Tibial nerve (tissue), 4 donors: ENCODE results near the gene CEACAM16. TPM values are rescaled to one million over a fixed set of nuclear protein-coding genes. Genes with fewer than 3 reads are reported as not detected.
"Not testable (repeated sequence)": the region's sequence is repeated elsewhere in the genome, so short reads cannot be mapped to it uniquely, and the experiment has no call there.

ENCODE experiments used
- DNase-seq, 2 donors: peaks; one replicate each; pipeline ENCODE4 v3.0.0-alpha.2; 2019; ENCODE audit warnings: low spot score in 2 of 2
- H3K27ac ChIP-seq, 4 donors: fragments of 200-600 bp; sonication (generic) in 3 of 4; one replicate each; pipeline ENCODE4 v1.5.1; 2017 to 2019; ENCODE audit warnings: mild to moderate bottlenecking in 1 of 4
- H3K27me3 ChIP-seq, 2 donors: fragments of 200-600 bp; sonication (generic) in 1 of 2; one replicate each; pipeline versions ENCODE4 v1.5.1 to v1.6.0; 2017 to 2019
- H3K36me3 ChIP-seq, 3 donors: fragments of 200-600 bp; sonication (generic); one replicate each; pipeline ENCODE4 v1.5.1; 2018 to 2019
- H3K4me1 ChIP-seq, 4 donors: fragments of 200-600 bp; sonication (generic) in 3 of 4; one replicate each; pipeline ENCODE4 v1.5.1; 2017 to 2019
- H3K4me3 ChIP-seq, 4 donors: fragments of 200-600 bp; sonication (generic) in 3 of 4; one replicate each; pipeline ENCODE4 v1.5.1; 2017 to 2019; ENCODE audit warnings: mild to moderate bottlenecking in 1 of 4, moderate library complexity in 1 of 4
- H3K9me3 ChIP-seq, 4 donors: fragments of 200-600 bp; sonication (generic) in 3 of 4; one replicate each; pipeline ENCODE4 v1.5.1; 2017 to 2019
- CTCF ChIP-seq, 5 experiments: fragments of 200-600 bp in 3 of 5; fragments of 450-650 bp in 2 of 5; sonication (generic) in 3 of 5; IDR thresholded peaks; one replicate each; pipeline ENCODE4 v1.5.1; 2016 to 2019; ENCODE audit warnings: antibody characterized with exemption in 5 of 5, mild to moderate bottlenecking in 3 of 5, moderate library complexity in 2 of 5
- EP300 ChIP-seq, 2 donors: sonication (generic); formaldehyde crosslinking; IDR thresholded peaks; one replicate each; pipeline ENCODE4 v1.6.1; 2017; ENCODE audit warnings: antibody characterized with exemption in 2 of 2, mild to moderate bottlenecking in 1 of 2
- POLR2A ChIP-seq, 2 donors: fragments of 450-650 bp; IDR thresholded peaks; one replicate each; pipeline ENCODE4 v1.6.1; 2017; ENCODE audit warnings: antibody characterized with exemption in 2 of 2, mild to moderate bottlenecking in 2 of 2, moderate library complexity in 2 of 2
- WGBS, 2 donors: methylation state at CpG; one replicate each; pipeline ENCODE4 v1.1.5; 2018; 5-methylcytosine and 5-hydroxymethylcytosine counted together
- total RNA-seq, 4 donors: library from RNA; depleted of rRNA; stranded (reverse); fragments of >200 nt; gene quantifications; one replicate each; pipeline ENCODE4 v1.1.0, GENCODE V29; 2016

The CEACAM16 gene
- total RNA-seq, 4 donors from 2014 or later = not detected

- WGBS, 2 donors = 83 to 87% methylated on average over 7 to 8 of the region's 9 CpGs
- H3K4me1 ChIP-seq = peaks cover 0 to 9% (median 0%) of the 10 kb centered on the region in 4 donors
- H3K27me3 ChIP-seq = no peaks in the 10 kb centered on the region
- no peak overlapping the region for H3K27ac ChIP-seq
- H3K4me3 ChIP-seq = no peak overlapping the region
- H3K9me3 ChIP-seq = no peaks in the 10 kb centered on the region
- TF ChIP-seq POLR2A (IDR thresholded peaks at IDR 0.05) (no peak), EP300 (IDR thresholded peaks at IDR 0.05) (no peak), CTCF (IDR thresholded peaks at IDR 0.05) (no peak)
- no peak for DNase-seq
- H3K36me3 ChIP-seq = peaks cover 0 to 52% (median 0%) of the 10 kb centered on the region in 3 donors
Measured at GRCh38 chr19:44683434-44684210, 15.3 kb upstream of the CEACAM16 start.

GRCh38 chr19:44684396-44684795 lies 14.6 kb upstream of the CEACAM16 start:
- Histone ChIP-seq H3K4me1 (peaks cover 0 to 14% (median 0%) of the 10 kb centered on the region in 4 donors), H3K36me3 (peaks cover 0 to 44% (median 0%) of the 10 kb centered on the region in 3 donors)
- not testable (repeated sequence) for H3K9me3 ChIP-seq, DNase-seq, H3K4me3 ChIP-seq, H3K27me3 ChIP-seq, H3K27ac ChIP-seq
- WGBS, 2 donors = 84 to 95% methylated on average over 3 of the region's 3 CpGs

GRCh38 chr19:44684892-44685863 lies 13.8 kb upstream of the CEACAM16 start:
- H3K4me1 ChIP-seq = peaks cover 0 to 18% (median 0%) of the 10 kb centered on the region in 4 donors
- 39 to 44% methylated on average over 25 of the region's 25 CpGs for WGBS, 2 donors
- DNase-seq = no peak
- H3K36me3 ChIP-seq = peaks cover 0 to 36% (median 0%) of the 10 kb centered on the region in 3 donors
- H3K9me3 ChIP-seq = no peaks in the 10 kb centered on the region
- H3K27ac ChIP-seq = peak overlapping the region in 1 of 4 donors; percentile 8
- peak in 1 of 2 donors; percentile 37 for TF ChIP-seq EP300 (IDR thresholded peaks at IDR 0.05)
- TF ChIP-seq CTCF (IDR thresholded peaks at IDR 0.05) = no peak
- H3K27me3 ChIP-seq = no peaks in the 10 kb centered on the region
- H3K4me3 ChIP-seq = no peak overlapping the region

GRCh38 chr19:44685877-44686276 lies 13.1 kb upstream of the CEACAM16 start:
- Histone ChIP-seq H3K4me3 (no peak overlapping the region), H3K9me3 (no peaks in the 10 kb centered on the region), H3K36me3 (peaks cover 0 to 29% (median 0%) of the 10 kb centered on the region in 3 donors), H3K27me3 (no peaks in the 10 kb centered on the region), H3K27ac (no peak overlapping the region), H3K4me1 (peaks cover 0 to 18% (median 0%) of the 10 kb centered on the region in 4 donors)
- TF ChIP-seq CTCF (IDR thresholded peaks at IDR 0.05) (no peak), EP300 (IDR thresholded peaks at IDR 0.05) (no peak), POLR2A (IDR thresholded peaks at IDR 0.05) (no peak)
- 63 to 75% methylated on average over 4 of the region's 4 CpGs for whole genome bisulfite sequencing, 2 donors
- DNase-seq = no peak

GRCh38 chr19:44686896-44687295 lies 12.1 kb upstream of the CEACAM16 start:
- DNase-seq = no peak
- Histone ChIP-seq H3K36me3 (peaks cover 0 to 19% (median 0%) of the 10 kb centered on the region in 3 donors), H3K4me3 (no peak overlapping the region), H3K27ac (no peak overlapping the region), H3K9me3 (no peaks in the 10 kb centered on the region), H3K4me1 (peaks cover 0 to 23% (median 0%) of the 10 kb centered on the region in 4 donors), H3K27me3 (no peaks in the 10 kb centered on the region)
- WGBS, 2 donors = 66 to 71% methylated on average over 4 of the region's 4 CpGs
- TF ChIP-seq EP300 (IDR thresholded peaks at IDR 0.05) (no peak), CTCF (IDR thresholded peaks at IDR 0.05) (no peak), POLR2A (IDR thresholded peaks at IDR 0.05) (no peak)
